GM21717 (cell line): ENCODE measurements around the gene RFX7.
"Not testable (repeated sequence)": the region's sequence is repeated elsewhere in the genome, so short reads cannot be mapped to it uniquely, and the experiment has no call there.

Experiments
- ATAC-seq: cut with Tn5 transposase; IDR thresholded peaks from one replicate; pipeline ENCODE4 v1.9.1; 2021; ENCODE audit warnings: mild to moderate bottlenecking, moderate library complexity; ENCODE audit not compliant: unreplicated experiment

The RFX7 gene

DNA sequence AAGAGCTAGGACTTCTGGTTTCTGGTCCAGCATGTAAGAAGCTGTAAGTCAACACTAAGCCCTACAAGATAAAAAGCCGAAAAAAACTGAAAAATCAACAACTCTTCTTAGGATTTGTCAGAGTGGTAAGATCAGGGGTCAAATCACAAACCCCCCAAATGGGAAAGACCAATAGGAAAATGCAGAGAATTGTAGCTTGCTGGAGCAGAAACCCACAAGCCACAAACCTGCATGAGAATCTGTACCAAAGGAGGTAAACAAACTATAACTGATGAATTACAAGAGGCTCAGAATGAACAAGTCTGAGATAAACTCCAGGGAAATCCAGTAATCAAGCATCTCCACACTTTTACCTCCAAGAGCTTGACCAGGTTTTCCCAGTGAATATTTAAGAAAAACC, 36.0 kb downstream of the RFX7 start:
- no peak for ATAC-seq

DNA sequence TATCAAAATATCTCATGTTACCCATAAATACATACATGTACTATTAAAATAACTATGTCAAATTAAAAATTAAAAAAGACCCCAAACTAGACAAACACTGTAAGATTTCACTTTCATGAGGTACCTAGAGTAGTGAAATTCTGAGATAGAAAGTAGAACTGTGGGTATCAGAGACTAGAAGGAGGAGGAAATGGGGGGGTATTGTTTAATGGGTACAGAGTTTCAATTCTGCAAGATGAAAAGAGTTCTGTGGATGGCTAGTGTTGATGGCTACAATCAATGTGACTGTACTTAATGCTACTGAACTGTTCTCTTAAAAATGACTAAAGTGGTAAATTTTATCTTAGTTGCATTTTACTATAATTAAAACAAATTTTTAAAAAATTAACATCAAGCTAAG, 36.6 kb downstream of the RFX7 start:
- peak; percentile 65 for ATAC-seq

DNA sequence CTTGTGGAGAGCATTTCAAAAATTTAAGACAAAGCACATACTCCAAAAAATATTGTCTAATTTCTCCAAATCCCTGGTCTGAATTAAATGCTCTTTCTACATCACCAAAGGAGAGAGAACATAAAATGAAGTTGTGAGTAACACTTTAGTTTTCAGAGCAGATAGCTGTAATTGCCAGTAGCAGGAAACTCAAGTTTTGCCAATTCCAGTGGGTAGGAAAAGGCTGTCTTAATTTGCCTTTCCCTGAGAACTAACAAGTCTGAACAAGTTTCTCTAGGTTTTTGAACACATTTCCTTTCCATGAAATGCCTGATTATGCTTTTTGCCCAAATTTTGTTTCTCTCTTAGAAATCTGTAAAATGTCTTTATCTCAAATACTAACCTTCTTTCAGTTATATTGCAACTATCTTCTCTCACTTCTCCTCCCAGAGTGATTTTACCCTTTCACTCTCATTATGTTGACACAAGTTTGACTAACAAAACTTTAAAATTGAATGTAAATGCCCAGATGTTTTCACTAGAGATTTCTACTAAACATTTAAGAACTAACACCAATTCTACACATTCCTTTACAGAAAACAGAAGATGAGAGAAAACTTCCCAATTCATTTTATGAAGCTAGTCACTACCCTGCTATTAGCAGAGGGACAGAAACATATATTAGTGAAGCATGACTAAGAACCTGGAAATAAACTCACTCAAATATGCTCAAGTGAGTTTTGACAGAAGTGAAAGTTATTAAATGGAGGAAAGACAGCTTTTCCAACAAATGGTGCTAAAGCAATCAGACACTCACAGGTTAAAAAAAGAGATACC, 38.4 kb downstream of the RFX7 start:
- no peak for ATAC-seq

DNA sequence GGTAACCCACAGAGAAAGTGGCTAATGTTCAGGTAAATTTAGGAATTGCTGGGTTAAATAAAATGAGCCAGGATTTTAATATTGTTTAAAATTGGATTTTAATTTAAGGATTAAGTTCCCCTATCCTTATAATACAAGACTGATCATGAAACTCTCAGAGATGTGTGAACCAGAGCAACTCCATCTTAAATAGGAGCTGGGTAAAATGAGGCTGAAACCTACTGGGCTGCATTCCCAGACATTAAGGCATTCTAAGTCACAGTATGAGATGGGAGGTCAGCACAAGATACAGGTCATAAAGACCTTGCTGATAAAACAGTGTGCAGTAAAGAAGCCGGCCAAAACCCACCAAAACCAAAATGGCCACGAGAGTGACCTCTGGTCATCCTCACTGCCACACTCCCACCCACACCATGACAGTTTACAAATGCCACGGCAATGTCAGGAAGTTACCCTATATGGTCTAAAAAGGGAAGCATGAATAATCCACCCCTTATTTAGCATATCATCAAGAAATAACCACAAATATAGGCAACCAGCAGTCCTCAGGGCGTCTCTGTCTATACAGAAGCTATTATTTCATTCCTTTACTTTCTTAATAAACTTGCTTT, 40.3 kb downstream of the RFX7 start:
- ATAC-seq = not testable (repeated sequence)

DNA sequence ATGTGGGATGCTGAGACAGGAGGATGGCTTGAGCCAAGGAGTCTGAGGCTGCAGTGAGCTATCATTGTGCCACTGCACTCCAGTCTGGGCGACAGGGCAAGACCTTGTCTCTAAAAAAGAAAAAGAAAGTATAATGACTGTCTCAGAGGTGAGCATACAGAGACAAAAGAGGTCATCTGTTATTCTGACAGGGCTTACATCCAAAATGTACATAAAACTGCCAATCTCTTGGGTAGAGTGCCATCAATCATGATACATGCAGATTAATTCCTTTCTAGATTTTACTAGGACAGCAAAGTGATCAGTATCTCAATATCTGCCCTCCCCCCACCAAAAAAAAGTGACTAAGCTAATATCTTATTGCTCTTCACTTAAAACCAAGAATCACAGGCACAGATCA, 41.0 kb downstream of the RFX7 start:
- no peak for ATAC-seq

DNA sequence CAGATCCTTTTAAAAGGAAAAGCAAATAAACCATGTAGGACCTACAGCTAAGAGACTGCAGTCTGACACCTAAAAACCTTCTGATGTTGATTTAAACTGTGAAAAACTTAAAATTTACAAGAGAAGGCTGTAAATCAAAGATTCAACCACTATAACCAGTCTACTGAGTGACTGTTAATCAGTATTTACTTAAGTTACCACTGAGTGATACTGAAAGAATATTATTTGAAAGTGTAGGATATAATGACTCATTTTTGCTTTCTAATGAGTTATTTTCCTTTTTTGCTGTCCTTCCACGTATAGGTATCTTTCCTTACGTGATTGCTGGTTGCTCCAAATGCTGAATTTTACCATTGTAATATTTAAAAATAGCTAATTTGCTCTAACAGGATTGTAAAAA, 44.6 kb downstream of the RFX7 start:
- ATAC-seq = no peak

DNA sequence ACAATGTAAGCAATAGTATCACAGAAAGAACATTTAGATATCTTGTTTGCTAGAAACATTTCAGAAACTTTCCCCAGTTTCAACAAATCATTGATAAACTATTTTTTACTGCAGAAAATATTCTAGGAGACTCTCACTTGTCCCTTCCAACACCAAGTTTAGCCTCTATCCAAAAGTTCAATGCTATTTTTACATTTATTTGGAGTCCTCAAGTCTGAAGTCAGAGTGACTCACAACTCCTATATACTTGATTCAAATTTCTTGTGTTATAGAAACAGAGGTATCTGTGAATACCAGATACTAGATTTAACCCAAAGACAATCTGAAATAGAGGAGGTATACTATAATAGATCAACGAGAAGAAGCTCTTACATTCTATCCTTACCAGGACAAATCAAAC, 49.6 kb downstream of the RFX7 start:
- ATAC-seq = no peak

DNA sequence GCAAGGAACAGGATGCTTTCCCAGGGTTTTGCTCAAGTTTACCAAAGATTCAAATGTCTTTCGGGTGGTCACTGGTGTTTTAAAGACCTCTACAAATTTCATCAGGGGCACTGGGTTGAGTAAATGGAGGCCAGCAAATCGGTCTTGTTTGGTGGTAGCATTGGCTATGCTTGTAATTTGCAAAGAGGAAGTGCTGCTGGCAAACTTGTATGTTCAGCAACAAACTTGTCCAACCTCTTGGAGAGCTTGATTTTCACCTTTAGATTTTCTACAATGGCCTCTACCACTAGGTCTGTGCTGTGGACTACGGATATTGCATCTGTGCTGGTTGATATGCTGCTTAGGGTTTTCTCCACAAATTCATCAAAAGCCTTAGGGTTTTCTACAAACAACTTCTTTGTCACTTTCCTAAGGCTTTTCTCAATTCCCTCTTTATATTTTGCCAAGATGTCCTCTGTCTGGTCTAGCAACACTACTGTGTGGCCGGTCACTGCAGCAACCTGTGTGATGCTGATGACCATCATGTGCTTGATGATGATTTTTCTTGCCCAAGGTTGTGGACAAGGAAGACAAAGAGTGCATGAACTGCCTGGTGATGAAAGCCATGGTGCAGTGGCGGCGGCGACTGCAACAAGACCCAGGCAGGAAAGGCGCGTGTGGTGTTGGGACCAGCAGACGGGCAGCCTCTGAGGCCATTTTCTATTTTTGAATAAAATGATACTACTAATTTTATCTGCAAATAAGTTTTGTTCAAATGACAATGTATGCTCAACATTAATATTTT, 50.8 kb downstream of the RFX7 start:
- no peak for ATAC-seq

DNA sequence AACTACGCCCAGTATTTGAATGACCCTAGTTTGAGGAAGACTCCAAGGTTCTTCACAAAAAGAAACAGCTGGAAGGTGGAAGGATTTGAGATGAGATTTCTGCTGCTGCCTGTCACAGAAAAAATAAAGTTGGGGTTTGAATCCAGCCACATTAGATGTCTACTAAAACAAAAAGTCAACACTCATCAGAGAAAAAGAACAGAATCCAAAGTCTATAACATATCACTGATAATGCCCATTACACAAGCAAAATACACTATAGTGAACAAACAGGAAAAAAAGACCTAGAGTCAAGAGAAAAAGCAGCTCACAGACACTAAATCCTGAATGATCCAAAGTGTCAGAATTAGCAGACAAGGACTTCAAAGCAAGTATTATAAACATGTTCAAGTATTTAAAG, 56.0 kb downstream of the RFX7 start:
- ATAC-seq = no peak

DNA sequence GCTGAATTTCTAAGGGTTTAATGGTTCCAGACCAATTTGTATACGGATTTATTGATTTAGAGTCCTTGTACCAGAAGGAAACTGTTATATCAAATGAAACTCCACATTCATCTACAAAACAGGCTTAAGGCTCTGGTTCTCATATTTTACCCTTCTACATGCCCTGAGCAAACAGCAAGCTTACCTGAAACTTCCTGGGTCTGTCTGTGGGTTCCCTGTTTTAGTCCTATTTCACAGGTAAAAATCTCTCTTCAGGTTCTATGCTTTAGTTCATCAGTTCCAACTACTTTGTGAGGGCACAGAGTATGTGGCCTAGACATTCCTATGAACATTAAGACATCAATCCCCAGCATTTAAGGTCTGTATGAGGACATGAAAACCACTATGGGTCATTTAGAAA, 57.7 kb downstream of the RFX7 start:
- no peak for ATAC-seq

DNA sequence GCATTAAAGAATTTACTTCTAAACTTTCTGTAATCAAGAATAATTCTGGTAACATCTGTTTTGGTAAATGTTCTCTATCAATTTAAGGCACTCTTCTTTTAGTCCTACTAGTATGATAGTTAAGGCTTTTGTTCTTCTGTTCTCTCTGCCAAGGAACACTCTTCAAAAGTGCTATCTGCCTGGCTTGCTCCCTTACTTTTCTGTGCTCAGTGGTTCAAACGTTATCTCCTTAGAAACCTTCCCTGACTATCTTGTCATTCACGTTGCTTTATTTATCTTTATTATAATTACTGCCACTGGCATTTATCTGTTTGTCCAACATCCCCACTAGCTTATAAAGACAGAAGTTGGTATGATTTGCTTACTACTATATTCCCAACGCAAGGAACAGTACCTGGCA, 59.2 kb downstream of the RFX7 start:
- ATAC-seq = no peak

DNA sequence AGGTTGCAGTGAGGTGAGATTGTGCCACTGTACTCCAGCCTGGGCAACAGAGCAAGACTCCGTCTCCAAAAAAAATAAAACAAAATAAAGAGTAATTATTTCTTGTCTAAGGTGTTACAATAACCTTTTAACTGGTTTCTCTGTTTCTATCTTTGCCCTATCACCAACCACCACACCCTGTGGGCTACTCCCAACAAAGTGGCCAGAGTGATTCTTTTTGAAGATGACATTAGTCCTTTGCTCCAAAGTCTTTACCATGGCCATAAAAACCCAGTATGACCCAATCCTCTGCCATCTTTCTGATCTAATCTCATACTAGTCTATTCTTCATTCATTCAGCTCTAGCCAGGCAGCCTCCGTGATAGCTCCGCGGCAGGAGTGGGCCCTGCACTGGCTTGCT, 62.8 kb downstream of the RFX7 start:
- ATAC-seq = no peak

DNA sequence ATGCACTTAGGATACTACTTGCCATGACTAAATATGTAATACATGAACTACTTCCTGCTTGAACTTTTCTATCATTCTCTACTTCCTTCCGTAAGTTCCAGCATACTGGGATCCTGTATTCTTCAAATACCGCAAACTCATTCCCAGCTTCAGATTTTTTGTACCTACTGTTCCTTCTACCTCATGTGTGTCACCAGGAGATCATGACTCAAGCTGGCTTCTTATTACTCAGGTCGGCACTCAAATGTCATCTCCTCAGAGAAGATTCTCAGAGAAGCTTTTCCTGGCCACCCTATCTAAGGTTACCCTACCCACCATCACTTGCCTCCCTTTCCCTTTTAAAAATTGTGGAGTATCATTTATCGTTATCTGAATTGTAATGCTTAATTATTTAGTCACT, 66.7 kb downstream of the RFX7 start:
- no peak for ATAC-seq

DNA sequence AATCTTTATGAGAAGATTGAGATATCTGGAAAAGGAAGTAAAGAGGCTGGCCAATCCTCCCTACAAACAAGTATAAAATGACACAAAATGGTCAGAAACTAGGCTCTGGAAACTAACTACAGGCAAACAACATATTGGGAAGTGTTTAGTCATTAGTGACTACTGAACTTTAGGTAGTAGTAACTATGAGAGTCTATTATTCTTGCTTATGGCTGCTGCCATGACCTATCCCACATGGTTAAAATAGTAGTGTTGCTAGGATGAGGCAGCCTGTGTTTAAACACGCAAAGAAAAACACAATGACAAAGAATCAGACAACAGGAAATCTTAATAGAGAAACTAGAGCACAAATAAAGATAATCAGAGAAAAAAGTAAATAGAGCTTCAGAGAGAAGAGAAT, 67.9 kb downstream of the RFX7 start:
- no peak for ATAC-seq

DNA sequence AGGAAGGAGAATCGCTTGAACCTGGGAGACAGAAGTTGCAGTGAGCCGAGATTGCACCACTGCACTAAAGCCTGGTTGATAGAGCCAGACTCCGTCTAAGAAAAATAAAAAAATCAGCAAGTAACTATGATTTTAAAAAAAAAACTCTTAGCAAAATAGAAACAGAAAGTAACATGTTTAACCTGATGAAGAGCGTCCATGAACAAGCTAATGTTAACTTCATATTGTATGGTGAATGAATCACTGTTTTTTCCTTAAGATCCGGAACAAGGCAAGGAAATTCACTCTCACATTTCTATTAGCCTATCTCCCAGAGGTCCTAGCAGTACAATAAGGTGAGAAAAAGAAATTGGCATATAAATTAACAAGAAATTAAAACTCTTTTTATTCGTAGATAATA, 69.0 kb downstream of the RFX7 start:
- no peak for ATAC-seq

DNA sequence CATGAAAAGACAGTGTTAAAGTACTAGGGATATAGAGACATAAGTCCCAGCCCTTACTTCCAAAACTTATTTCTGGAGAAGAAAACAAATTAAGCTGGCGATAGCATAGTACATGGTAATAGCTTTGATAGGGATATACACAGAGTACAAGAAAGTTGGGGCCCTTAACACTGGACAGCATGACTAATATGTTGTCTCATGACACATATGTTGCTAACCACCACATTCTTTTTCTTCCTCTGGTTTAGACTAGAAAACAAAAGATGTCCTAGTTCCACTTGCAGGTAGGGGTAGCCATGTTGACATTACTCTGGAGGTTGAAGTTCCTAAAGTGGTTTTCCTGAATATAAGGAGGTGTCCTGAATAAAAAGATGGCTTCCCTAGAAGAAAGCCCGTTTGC, 75.3 kb downstream of the RFX7 start:
- ATAC-seq = no peak

DNA sequence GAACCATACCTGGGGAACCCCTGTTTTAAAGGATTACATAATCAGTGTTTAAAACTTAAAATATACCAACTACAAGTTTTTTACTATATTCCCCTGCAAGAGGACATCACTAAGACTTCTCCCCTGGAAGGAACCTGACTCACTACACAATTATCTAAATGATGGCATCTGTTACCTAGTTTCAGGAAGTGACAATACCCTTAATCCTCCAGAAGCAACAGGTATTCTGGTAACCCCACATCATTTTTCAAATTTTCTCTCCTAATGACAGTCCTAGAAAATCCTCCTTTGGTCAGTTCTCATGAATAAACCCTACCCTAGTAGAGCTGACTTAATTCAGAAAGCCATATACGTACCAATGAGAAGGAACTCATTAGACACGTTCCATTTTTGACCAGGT, 78.4 kb downstream of the RFX7 start:
- ATAC-seq = no peak

DNA sequence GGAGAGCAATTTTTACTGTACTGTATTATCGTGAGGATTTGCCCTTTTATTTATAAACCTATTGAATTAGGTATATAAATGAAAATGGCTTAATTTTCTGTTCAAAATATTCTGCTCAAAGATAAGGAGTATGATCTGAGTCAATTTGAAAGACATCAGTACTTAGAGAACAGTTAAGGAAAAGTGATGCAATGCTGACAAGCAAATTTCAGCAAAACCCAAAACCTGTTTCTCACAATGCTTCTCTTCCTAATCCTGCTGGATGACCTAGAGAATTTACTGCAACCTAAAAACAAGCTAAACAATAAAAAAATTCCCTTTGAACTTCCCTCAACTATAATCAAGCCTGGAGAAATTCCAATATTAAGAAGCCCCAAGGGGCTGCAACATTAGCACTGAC, 82.7 kb downstream of the RFX7 start:
- ATAC-seq = no peak

DNA sequence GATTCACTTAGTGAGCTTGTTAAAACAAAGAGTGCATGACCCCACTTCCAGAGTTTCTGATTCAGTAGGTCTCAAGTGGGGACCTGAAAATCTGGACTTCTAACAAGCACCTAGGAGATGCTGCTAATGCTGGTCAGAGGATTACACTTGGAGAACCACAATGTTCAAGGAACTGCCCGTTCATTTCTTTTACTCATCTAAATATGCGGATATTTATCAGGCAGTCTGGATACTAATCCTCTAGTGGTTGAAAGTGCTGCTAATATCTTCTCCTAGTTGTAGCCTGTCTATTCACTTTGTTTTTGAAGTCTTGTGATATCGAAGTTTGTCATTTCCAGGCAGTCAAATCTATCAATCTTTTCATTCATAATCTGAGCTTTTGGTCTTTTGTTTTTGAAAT, 86.8 kb downstream of the RFX7 start:
- ATAC-seq = no peak

DNA sequence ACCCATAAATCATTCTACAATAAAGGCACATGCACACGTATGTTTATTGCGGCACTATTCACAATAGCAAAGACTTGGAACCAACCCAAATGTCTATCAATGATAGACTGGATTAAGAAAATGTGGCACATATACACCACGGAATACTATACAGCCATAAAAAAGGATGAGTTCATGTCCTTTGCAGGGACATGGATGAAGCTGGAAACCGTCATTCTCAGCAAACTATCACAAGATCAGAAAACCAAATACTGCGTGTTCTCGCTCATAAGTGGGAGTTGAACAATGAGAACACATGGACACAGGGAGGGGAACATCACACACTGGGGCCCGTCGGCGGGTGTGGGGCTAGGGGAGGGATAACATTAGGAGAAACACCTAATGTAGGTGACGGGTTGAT, 88.4 kb downstream of the RFX7 start:
- not testable (repeated sequence) for ATAC-seq

DNA sequence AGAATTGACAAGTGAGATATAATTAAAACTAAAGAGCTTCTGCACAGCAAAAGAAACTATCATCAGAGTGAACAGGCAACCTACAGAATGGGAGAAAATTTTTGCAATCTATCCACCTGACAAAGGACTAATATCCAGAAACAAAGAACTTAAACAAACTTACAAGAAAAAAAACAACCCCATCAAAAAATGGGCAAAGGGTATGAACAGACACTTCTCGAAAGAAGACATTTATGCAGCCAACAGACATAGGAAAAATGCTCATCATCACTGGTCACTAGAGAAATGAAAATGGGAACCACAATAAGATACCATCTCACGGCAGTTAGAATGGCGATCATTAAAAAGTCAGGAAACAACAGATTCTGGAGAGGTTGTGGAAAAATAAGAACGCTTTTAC, 88.9 kb downstream of the RFX7 start:
- not testable (repeated sequence) for ATAC-seq

DNA sequence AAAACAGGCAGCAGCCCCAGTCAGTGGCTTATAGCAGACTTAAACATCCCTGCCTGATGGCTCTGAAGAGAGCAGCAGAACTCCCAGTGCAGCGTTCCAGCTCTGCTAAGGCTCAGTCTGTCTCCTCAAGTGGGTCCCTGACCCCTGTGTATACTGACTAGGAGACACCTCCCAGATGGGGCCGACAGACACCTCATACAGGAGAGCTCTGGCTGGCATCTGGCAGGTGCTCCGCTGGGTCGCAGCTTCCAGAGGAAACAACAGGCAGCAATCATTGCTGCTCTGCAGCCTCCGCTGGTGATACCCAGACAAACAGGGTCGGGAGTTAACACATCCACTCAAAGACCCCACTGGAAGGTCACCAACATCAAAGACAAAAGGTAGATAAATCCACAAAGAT, 93.5 kb downstream of the RFX7 start:
- no peak for ATAC-seq
